NCI-H1436 treated with DMSO at 0.1 percent for 48 hours (cell line): ENCODE measurements around the gene RNF223.
"Not testable (repeated sequence)": the region's sequence is repeated elsewhere in the genome, so short reads cannot be mapped to it uniquely, and the experiment has no call there.

ENCODE experiments used
- DNase-seq: peaks from one replicate; lab custom pipeline; 2025; lab: John Stamatoyannopoulos, UW

Gene RNF223

GRCh38 chr1:1087351-1088028 lies 13.4 kb upstream of the RNF223 start:
- no peak for DNase-seq

DNA sequence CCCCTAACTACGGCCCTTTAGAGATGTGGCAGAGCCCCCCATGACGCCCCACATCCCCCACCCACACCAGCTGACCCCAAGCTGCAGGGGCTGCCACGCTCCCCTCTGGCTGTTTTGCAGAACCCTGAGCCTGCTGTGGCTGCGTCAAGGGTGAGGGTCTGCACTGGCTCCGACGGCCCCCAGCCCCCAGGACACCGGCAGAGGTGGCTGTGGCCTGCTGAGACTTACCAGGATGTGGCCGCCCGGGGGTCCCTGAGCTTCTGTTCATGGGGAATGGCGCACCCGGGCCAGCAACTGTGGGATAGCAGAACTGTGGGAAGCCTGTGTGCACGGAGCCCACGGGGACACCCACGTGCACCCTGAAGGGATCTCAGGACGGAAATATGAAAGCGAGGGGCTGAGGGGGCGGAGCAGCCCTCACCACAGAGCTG lies 12.8 kb upstream of the RNF223 start:
- DNase-seq = no peak

- no peak for DNase-seq
Observed at GRCh38 chr1:1085911-1086841, 12.1 kb upstream of the RNF223 start.

- no peak for DNase-seq
Observed at GRCh38 chr1:1085171-1085841, 11.2 kb upstream of the RNF223 start.

DNA sequence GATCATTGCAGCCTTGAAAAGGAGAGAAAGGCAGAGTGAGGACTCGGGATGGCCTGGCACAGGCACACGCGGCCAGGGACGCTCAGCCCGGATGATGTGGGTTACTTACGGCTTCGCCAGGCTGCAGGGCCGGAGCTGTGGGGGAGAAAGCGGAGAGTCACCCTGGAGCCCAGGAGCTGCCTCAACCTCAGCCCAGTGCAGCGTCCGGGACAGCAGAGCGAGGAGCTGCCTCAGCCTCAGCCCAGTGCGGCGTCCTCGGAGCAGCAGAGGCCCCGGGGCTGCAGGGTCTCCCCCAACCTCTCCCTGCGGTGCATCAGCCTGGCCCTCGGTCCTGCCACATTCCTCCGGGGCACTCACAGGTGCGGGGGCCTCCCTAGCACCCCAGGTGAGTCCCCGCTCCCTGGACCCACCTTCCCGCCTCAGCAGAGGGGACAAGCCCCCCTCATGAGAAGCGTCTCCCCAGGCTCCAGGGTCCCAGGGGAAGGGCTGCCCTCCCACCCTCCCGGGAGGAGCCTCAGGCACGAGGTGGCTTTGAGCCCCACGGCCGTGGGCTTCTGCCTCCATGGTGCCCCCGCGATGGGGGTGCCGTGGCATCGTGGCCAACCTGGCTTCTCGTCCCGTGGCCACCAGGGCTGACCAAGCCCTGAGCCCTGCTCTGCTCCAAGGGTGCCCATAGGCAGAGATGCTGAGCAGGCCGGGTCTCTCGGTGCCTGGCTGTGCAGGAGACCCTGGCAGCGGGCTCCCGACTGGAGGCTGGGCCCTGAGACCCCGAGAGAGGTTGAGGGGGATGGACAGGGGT lies 10.5 kb upstream of the RNF223 start:
- DNase-seq = no peak

- DNase-seq = no peak
Observed at GRCh38 chr1:1083416-1084371, 9.6 kb upstream of the RNF223 start.

DNA sequence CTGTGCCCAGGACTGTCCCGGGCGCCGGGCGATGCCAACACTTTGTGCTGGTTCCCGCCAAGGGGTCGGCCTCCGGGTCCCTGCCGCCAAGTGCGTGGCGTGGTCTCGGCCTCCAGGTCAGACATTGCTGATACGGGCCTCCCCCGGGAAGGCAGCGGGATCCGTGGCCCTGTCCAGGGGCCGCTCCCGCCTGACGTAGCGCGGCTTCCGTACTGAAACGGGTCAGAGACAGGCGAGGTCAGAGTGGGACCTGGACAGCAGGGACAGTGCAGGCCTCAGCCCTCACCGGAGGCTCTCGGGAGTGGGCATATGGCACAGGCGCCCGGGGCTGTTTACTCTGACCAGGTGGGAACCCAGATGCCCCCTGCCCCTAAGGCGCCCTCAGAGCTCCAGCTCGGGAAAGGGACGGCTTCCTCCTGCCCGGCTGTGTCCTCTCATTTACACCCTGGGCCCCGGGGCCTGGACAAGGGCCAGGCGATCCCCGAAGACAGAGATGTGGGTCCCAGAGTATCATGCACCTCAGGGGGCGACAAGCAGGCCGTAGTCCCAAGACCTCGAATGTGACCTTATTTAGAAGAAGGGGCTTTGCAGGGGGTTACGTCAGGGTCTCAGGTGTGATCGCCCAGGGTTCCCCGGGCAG lies 8.8 kb upstream of the RNF223 start:
- DNase-seq = no peak

DNA sequence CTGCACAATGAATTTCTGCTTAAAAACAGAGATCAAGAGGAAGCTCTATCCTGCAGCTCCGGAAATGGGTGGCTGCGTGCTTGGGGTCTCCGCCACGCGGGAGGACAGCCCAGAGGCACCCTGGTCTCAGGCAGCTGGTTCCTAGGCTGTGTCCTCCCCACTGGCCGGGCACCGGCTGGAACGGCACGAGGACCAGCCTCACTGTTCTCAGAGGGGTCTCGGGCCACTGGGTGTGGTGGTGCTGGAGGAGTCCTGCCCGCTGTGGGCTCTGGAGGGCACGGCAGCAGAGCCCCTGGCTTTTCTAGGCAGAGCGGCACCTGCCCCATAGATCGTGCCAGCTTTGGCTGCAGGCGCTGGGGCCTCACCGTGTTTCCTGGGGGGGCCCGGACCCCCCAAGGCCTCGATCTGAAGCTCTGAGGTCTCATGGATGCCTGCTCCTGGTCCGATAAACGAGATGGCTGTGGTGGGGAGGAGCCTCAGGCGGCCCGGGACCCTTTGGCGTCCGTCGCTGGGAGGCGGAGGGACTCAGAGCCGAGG lies 8.2 kb upstream of the RNF223 start:
- DNase-seq = no peak

DNA sequence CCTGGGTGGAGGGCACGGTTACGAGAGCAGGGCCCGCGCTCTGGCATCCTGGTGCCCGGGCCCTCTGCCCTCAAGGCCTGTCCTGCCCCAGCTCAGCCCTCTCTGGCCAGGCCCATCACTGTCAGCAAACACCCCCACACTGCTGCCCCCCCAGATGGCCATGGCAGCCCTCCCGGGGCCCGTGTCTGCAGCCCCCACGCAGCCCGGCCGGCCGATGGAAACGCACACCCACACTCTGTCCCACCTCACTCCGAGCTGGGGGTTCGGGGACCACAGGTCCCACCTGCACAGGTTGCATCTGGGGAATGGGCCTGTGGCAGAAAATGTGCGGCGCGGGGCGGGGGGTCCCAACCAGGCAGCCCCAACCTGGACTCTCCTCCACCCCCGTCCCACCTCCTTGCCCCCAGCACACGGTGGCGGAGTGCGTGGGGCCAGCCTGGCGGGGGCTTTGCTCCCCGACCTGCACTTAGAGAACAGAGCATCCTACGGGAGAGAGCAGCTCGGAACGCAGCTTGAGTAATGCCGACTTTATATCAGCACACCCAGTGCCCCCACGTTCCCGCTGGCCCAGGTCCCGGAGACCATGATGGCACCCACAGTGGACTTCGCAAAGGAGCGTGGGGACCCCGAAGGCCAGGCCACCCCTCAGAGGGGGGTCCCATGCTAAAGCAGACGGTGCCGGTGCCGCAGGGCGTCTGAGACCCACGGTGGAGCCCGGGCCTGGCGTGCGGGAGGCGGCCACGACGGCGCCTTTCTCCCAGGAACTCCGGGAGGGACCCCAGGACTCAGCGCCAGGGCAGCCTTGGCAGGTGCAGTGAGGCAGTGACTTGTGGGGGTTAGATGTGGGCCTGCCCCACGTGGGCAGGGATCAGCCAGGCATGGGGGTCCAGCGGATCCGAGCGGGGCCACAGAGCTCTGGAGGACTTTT lies 7.5 kb upstream of the RNF223 start:
- no peak for DNase-seq

GRCh38 chr1:1080951-1081310 lies 6.8 kb upstream of the RNF223 start:
- no peak for DNase-seq

DNA sequence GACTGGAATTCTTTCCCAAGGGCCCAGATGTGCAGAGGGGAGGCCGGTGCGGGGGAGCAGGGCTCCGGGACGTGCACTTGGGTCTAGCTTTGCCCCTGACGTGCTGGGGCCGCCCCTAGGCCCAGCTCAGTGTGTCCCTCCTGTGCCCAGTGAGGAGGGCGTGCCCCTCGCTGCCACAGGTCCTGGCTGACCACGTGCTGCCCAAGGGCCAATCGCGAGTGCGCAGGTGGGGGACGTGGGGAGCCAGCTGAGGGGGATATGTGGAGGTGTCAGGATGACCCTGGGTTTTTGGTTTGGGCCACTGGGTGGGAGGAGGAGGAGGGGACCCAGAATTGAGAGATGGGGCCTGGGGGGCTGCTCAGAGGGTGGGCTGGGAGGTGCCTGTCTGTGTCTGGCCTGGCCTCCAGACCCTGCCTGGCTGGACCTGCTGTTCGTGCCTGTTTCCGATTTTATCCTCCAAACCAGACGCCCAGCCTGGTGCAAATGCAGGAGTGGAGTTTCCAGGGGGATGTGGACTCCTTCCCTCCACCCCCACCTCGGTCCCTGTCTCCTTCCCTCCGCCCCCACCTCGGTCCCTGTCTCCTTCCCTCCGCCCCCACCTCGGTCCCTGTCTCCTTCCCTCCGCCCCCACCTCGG lies 6.1 kb upstream of the RNF223 start:
- no peak for DNase-seq

GRCh38 chr1:1079408-1080121 lies 5.5 kb upstream of the RNF223 start:
- no peak for DNase-seq

- not testable (repeated sequence) for DNase-seq
Observed at GRCh38 chr1:1077396-1077795, 3.3 kb upstream of the RNF223 start.

DNA sequence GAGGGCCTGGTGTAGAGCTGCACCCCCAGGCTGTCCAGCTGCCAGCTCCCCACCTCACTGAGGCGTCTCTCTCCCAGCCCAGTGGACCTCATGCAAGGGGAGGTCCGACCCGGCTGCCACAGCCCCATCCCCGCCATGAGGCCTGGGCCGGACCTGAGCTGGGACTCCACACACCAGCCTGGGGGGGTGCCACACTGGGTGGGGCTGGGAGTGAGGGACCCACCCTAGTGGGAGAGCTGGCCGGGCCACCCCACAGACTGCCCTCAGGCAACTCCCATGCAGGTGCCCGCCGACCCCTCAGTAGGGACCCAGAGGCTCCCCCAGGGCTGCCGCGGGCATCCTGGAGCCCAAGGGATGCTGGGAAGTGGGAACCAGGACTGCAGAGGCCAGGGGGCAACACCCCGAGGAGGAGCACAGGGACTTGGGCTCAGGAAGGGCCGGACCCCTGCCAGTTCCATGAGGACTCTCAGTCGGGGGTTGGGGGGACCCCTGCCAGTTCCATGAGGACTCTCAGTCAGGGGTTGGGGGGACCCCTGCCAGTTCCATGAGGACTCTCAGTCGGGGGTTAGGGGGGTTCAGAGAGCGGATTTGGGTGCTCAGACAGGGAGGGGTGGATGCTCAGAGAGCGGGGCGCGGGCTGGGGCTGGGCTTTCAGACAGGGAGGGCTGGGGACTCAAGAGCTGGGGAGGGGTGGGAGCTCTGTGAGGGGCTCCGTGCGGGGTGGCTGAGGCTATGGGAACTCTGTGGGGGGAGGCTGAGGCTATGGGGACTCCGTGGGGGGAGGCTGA lies 1.2 kb upstream of the RNF223 start:
- no peak for DNase-seq

GRCh38 chr1:1074631-1075147 lies 583 bp upstream of the RNF223 start:
- DNase-seq = no peak

GRCh38 chr1:1072849-1073742 lies 1.0 kb downstream of the RNF223 start:
- no peak for DNase-seq
